Renal pelvis (tissue), 4 donors: ENCODE results near the gene MGMT. TPM values are rescaled to one million over a fixed set of nuclear protein-coding genes. Genes with fewer than 3 reads are reported as not detected.

Source experiments
- DNase-seq: peaks from one replicate; pipeline ENCODE4 v3.0.0-alpha.2; 2013
- polyA plus RNA-seq, 3 donors: library from polyadenylated mRNA; unstranded; fragments of 120-200 nt; gene quantifications; one replicate each; pipeline ENCODE4 v1.2.1, GENCODE V29; 2013; ENCODE audit not compliant: insufficient read length in 3 of 3

MGMT gene
- polyA plus RNA-seq, 3 donors, result 14.1 to 24.1 (median 21.3) TPM

GRCh38 chr10:129648856-129649255, 181.8 kb downstream of the MGMT start:
- no peak for DNase-seq

GRCh38 chr10:129652021-129652420, 185.0 kb downstream of the MGMT start:
- DNase-seq, result no peak

DNA sequence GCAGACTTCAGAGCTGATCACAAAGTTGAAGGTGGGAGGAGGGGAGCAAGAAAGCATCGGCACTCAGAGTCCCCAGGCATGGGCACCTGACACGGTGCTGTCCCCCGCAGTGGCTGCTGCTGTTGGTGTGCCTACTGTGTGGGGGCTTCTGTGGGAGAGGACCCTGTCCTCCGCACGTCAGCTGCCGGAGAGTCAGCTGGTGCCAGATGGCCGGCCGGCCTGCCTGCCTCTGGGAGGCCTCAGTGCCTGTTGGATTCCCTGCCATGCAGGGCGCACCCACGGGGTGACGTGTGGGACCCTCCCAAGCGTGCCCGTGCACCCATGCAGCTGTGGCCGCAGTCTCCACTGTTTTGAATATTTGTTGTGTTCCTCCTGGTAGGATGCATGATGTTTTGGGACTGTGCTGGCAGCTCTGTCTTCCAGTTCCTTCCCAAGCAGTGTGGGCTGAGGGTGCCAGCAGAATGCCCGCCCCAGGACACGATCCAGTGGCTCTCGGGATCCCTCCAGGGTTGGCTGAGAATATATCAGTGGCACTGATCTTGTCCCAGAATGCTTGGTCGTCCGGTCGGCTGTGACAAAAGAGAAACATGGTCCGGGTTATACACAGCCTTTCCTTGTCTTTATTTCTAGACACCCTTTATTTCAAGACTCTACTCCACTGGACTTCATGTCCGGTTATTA, 185.6 kb downstream of the MGMT start:
- DNase-seq, result no peak

DNA sequence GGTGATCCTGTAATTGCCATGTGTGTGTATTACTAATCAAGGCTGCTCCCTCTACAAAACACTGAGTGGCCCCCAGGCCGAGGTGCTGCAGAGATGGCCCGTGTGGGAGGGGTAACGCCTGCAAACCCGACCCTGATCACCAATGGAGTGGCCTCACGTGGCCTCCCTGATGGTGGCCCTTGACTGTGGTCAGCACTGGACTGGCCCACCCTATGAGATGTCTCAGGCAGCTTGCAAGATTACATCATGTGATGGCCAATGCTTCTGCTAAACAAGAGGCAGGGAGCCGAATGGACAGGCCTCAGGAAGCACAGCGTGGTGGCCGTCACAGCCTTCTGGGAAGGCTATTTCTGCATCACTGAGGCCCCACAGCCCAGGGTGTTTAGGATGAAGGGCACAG, 186.4 kb downstream of the MGMT start:
- DNase-seq, result no peak

DNA sequence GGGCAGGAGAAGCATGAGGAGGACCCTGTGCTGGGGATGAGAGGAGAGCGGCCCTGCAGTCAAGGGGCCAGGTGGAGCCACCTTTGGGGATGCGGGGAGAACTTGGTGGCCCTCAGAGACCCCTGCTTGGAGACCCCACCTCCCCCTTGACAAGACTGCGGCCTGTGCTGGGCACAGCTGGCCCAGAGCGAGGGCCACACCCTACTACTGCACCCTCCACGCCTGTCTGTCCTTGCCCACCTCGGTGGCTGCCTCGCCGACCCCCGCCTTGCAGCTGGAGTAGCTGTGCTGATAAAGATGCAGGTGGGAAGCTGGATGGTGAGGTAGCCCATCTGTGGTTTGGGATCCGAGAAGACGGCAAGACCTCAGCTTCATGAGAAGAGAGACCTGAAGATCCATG, 186.8 kb downstream of the MGMT start:
- no peak for DNase-seq

DNA sequence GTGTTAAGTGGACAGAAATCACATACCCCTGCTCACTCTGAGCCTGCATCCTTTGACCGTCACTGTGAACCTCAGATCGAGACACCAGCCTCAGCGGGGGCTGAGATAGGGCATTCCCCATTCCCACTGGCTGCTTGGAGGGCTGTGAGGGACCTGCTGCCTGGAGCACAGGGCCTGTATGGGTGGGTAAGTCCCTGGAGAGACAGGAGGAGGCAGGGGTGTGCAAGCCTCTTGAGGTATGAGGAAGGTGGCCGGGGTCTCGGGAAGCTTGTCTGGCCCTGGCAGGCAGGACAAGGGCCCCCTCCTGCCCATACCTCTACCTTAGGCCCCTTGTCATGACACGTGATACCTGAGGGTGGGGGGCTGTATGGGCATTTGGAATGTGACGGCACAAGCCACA, 187.4 kb downstream of the MGMT start:
- no peak for DNase-seq

GRCh38 chr10:129655007-129655678, 188.1 kb downstream of the MGMT start:
- no peak for DNase-seq

GRCh38 chr10:129655679-129656031, 188.6 kb downstream of the MGMT start:
- no peak for DNase-seq

GRCh38 chr10:129656642-129657041, 189.6 kb downstream of the MGMT start:
- no peak for DNase-seq

GRCh38 chr10:129657297-129658017, 190.4 kb downstream of the MGMT start:
- no peak for DNase-seq

GRCh38 chr10:129658376-129659072, 191.5 kb downstream of the MGMT start:
- no peak for DNase-seq

GRCh38 chr10:129659508-129660268, 192.6 kb downstream of the MGMT start:
- peak; percentile 33 for DNase-seq

DNA sequence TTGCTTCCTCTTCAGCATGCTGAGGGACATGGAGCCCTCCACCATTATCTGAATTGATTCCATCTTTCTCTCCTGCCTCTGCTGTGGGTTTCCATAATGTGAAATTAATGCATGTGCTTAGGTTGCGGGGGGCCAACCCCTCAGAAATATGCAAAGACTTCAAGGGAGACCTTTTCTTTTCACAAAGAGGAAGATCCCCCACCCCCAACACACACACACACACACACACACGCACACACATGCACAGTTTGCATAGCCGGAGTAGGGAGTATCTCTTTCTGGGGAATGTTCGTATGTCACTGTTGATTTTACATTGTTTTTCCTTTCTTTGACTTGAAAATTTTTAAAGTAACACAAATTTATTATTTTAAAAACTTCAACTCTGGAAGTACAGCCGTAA, 193.5 kb downstream of the MGMT start:
- DNase-seq, result peak; percentile 16

DNA sequence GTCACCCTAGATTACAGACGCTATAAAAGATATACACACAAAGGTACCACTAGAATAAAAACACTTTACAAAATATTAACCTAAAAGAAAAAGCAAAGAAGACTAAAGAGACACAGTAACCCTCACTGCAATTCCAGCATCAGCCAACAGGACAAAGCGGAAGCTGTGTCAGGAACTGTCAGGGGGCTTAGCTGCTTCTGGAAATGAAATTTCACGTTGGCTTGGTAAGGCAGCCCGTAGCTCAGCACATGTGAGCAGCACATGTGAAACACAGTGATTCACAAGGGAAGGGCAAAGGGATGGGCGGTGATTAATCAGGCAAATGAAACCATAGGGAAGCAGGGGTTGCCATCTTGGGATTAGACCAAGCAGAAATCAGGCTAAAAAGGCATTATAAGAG, 195.4 kb downstream of the MGMT start:
- no peak for DNase-seq

DNA sequence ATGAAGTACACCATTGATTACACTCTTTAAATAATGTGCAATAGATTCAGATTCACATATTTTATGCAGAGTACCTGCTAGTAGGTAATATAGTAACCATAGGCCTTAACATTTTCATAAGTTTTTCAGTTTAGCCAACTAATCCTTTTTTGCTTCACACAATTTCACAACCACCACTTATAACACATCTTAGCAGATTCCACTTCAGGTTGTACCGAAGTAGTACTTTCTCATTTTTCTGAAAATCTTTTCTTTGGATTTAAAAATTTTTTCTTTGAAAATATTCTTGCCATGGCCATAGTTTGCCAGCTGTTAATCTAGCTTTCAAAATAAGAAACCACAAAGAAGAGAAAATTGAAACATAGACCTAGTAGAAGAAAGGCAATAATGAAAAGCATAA, 203.1 kb downstream of the MGMT start:
- no peak for DNase-seq

DNA sequence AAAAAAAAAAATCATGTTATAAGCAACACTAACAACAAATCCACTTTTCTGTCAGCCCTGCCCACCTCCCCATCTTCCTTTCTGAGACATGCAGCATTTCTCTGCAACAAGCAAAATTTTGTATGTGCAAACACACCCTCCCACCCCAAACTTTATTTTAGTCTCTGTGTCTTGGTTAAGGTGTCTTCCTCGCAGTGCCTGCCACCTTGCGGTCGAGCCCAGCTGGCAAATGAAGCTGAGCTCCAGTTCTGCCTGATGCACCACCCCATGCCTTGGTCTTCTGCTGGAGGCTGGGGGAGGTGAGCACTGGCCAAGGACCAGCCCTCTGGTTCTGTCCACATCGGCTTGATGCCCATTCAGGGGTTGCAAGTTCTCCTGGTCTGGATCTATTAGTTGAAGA, 206.3 kb downstream of the MGMT start:
- no peak for DNase-seq

- no peak for DNase-seq
Observed at GRCh38 chr10:129675027-129675769, 208.2 kb downstream of the MGMT start.

- no peak for DNase-seq
Observed at GRCh38 chr10:129676014-129676413, 209.0 kb downstream of the MGMT start.

DNA sequence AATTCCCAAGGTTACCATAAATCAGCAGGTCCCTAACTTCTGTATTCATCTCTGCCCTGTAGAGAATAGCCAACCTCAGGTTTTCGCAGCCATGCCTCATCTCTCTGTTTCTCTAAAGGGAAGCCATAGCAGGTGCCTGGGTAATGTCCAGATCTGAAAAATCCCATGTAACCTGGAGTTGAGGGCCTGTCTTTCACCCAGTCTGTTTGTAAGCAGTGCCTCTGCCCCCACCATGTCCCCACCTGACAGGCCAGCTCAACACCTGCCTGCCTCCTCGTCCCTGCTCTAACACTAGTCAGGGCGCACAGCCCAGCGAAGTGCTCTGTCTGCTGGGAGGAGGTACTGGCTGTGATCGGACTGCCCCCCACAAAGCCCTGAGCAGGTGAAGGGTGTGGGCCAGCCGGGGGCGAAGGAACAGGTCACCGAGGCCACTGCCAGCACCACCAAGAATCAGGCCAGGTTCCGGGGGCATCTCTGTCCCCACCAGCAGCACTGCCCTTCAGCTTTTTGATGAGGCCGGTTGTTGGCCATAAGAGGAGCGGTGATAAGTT, 210.4 kb downstream of the MGMT start:
- DNase-seq, result no peak

DNA sequence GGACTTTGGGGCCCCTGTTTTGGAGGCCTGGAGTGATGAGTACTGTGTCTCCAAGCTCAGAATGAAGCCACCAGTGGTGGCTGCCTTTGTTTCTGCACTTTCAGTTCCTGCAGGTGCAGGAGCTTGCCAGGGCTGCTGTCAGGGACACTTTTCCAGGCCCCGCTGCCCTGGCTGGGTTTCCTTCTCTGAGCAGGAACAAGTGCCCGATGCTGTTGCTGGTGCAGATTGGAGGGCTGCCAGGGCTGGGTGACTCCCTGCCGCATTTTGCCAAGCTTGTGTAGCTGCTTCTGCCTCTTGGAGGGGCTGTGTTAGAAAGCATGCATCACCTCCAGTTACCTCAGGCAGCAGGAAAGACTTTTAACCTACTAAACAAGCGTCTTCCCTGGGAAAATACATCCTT, 211.1 kb downstream of the MGMT start:
- no peak for DNase-seq

DNA sequence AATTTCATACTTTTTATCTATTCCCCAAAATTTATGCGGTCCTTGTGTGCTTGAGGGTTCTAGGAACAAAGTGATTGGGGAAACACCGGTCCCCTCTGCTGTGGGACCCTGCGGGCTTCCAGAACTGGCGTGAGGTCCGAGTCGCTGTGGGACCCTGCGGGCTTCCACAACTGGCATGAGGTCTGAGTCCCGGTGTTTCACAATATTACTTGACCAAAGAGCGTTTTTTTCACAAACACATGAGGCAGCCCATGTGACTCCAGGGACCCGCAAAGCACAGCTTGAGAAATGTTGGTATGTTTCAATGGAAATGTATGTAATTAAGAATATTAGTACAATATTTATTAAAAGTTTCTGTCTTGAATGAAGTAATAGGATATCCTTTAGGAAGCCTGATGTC, 212.2 kb downstream of the MGMT start:
- no peak for DNase-seq
